Measurements from ENCODE around the gene RASL11A. TPM values are rescaled to one million over a fixed set of nuclear protein-coding genes. Genes with fewer than 3 reads are reported as not detected.
"Not testable (repeated sequence)": the region's sequence is repeated elsewhere in the genome, so short reads cannot be mapped to it uniquely, and the experiment has no call there.

The RASL11A gene
- total RNA-seq, 6 experiments from 2014 or later, result 3.3 to 9.6 (median 7.3) TPM

GRCh38 chr13:27293873-27294515, 23.4 kb downstream of the RASL11A start:
- Mint-ChIP-seq H3K27me3 (ENCODE audit: insufficient read depth) (peaks cover 44% of the 10 kb centered on the region), H3K4me3 (no peak overlapping the region), H3K27ac (no peak overlapping the region), H3K36me3 (ENCODE audit: low read depth) (no peaks in the 10 kb centered on the region), H3K4me1 (ENCODE audit: low read depth) (no peaks in the 10 kb centered on the region; the same call in 1 of the 2 replicates), H3K9me3 (no peaks in the 10 kb centered on the region)
- no peak for DNase-seq
- no peak for TF ChIP-seq CTCF (IDR thresholded peaks at IDR 0.05)

- no peak for TF ChIP-seq CTCF (IDR thresholded peaks at IDR 0.05)
- DNase-seq, result no peak
- Mint-ChIP-seq H3K4me1 (ENCODE audit: low read depth) (no peaks in the 10 kb centered on the region; the same call in 1 of the 2 replicates), H3K9me3 (no peaks in the 10 kb centered on the region), H3K27ac (no peak overlapping the region), H3K27me3 (ENCODE audit: insufficient read depth) (peaks cover 48% of the 10 kb centered on the region), H3K4me3 (no peak overlapping the region), H3K36me3 (ENCODE audit: low read depth) (no peaks in the 10 kb centered on the region)
These were observed 24.5 kb downstream of the RASL11A start for GRCh38 chr13:27295096-27295495.

GRCh38 chr13:27295660-27296059, 25.0 kb downstream of the RASL11A start:
- DNase-seq, result no peak
- Mint-ChIP-seq H3K4me1 (ENCODE audit: low read depth) (no peaks in the 10 kb centered on the region; the same call in 1 of the 2 replicates), H3K4me3 (no peak overlapping the region), H3K27me3 (ENCODE audit: insufficient read depth) (peaks cover 52% of the 10 kb centered on the region), H3K9me3 (no peaks in the 10 kb centered on the region), H3K36me3 (ENCODE audit: low read depth) (no peaks in the 10 kb centered on the region), H3K27ac (no peak overlapping the region)
- TF ChIP-seq CTCF (IDR thresholded peaks at IDR 0.05), result no peak

- no peaks in the 10 kb centered on the region for H3K36me3 Mint-ChIP-seq (ENCODE audit: low read depth)
These were observed 25.9 kb downstream of the RASL11A start for GRCh38 chr13:27296496-27296895.

GRCh38 chr13:27298849-27299248, 28.2 kb downstream of the RASL11A start:
- Mint-ChIP-seq H3K27me3 (ENCODE audit: insufficient read depth) (peaks cover 57% of the 10 kb centered on the region), H3K4me3 (no peak overlapping the region), H3K4me1 (ENCODE audit: low read depth) (no peaks in the 10 kb centered on the region; the same call in 1 of the 2 replicates), H3K9me3 (no peaks in the 10 kb centered on the region), H3K36me3 (ENCODE audit: low read depth) (no peaks in the 10 kb centered on the region), H3K27ac (no peak overlapping the region)
- no peak for TF ChIP-seq CTCF (IDR thresholded peaks at IDR 0.05)
- DNase-seq, result no peak

More at GRCh38 chr13:27296496-27296895, 25.9 kb downstream of the RASL11A start:
- Mint-ChIP-seq H3K4me3 (no peak overlapping the region), H3K27ac (no peak overlapping the region), H3K27me3 (ENCODE audit: insufficient read depth) (peaks cover 55% of the 10 kb centered on the region), H3K4me1 (ENCODE audit: low read depth) (no peaks in the 10 kb centered on the region; the same call in 1 of the 2 replicates), H3K9me3 (no peaks in the 10 kb centered on the region)
- no peak for TF ChIP-seq CTCF (IDR thresholded peaks at IDR 0.05)
- DNase-seq, result peak; percentile 19

GRCh38 chr13:27300406-27300805, 29.8 kb downstream of the RASL11A start:
- not testable (repeated sequence) for DNase-seq; H3K4me1 Mint-ChIP-seq (ENCODE audit: low read depth); H3K27ac Mint-ChIP-seq; H3K36me3 Mint-ChIP-seq (ENCODE audit: low read depth); H3K9me3 Mint-ChIP-seq; H3K4me3 Mint-ChIP-seq
- peaks cover 51% of the 10 kb centered on the region for H3K27me3 Mint-ChIP-seq (ENCODE audit: insufficient read depth)

All from HFFc6 (cell line).